GM12878 (cell line): ENCODE measurements around the gene UBE2L6. TPM values are rescaled to one million over a fixed set of nuclear protein-coding genes. Genes with fewer than 3 reads are reported as not detected.

Experiments used
- polyA plus RNA-seq, 11 experiments: library from polyadenylated mRNA; depleted of rRNA in 4 of 11; unstranded in 6 of 11; stranded (reverse) in 5 of 11; fragments of >200 nt; fragmentation: Nextera tagmentation in 4 of 11; fragmentation: Illumina TruSeq in 1 of 11; extraction: Ambion mirVana in 4 of 11; extraction: Trizol in 1 of 11; gene quantifications; 1 replicate in 1 of 11; 2 replicates in 10 of 11; pipeline versions ENCODE4 v1.2.1 to v1.2.3, GENCODE V29; 2011 to 2016; ENCODE audit warnings: inconsistent platforms in 2 of 11, missing spikeins in 2 of 11, low read depth in 1 of 11
- small RNA-seq: library from RNA; depleted of rRNA; stranded (forward); fragments of <200 nt; gene quantifications from one replicate; pipeline ENCODE3, GENCODE V24; 2014
- total RNA-seq, 4 experiments: library from RNA; depleted of rRNA in 3 of 4; stranded (reverse); fragments of >200 nt in 3 of 4; fragmentation: Illumina TruSeq in 1 of 4; extraction: Trizol in 1 of 4; gene quantifications; 2 replicates each; pipeline versions ENCODE4 v1.2.1 to v1.2.3, GENCODE V29; 2013 to 2021

UBE2L6 gene
- total and polyA plus RNA-seq, 10 of the 15 experiments (the other 5 are each of a cell fraction or from before 2014, with no cell fraction given), result 114 to 295 (median 173) TPM

Small RNA genes within 50 kb of the gene (small RNA-seq; reads per million reads assigned to genes)
- not detected for gene RN7SL605P

Other genes with a start within 250 kb of the UBE2L6 start
Only the 7 nearest of the 19 such genes appear.
- gene SLC43A1, start 52.0 kb downstream of the UBE2L6 start, total RNA-seq (2014; rRNA removed), result 16.9 and 20.3 TPM in 2 replicates
- gene SLC43A1, start 52.0 kb downstream of the UBE2L6 start, total RNA-seq (2014; rRNA removed; fragmentation: Illumina TruSeq; extraction: Trizol), result 7.4 and 8.1 TPM in 2 replicates
- gene SLC43A1, start 52.0 kb downstream of the UBE2L6 start, total RNA-seq (2021), result 16.1 and 16.4 TPM in 2 replicates
- 8.4 and 17.8 TPM in 2 replicates for gene SLC43A1, start 52.0 kb downstream of the UBE2L6 start, polyA plus RNA-seq (2011; rRNA removed)
- gene SLC43A1, start 52.0 kb downstream of the UBE2L6 start, polyA plus RNA-seq (2014; fragmentation: Illumina TruSeq; extraction: Trizol), result 9.8 and 11.9 TPM in 2 replicates
- gene SLC43A1, start 52.0 kb downstream of the UBE2L6 start, polyA plus RNA-seq (2014; fragmentation: Nextera tagmentation; extraction: Ambion mirVana), result 1 to 10 TPM; 1.0 to 2.4 TPM
- gene SLC43A1, start 52.0 kb downstream of the UBE2L6 start, polyA plus RNA-seq (2014; rRNA removed), result 15.6 TPM in 2 replicates
- 10 to 100 TPM; 12.0 to 13.3 TPM for gene SLC43A1, start 52.0 kb downstream of the UBE2L6 start, polyA plus RNA-seq (2016; fragmentation: Nextera tagmentation; extraction: Ambion mirVana)
- gene TIMM10, start 36.9 kb downstream of the UBE2L6 start, total RNA-seq (2014; rRNA removed), result 178 and 187 TPM in 2 replicates
- gene TIMM10, start 36.9 kb downstream of the UBE2L6 start, total RNA-seq (2014; rRNA removed; fragmentation: Illumina TruSeq; extraction: Trizol), result 139 and 148 TPM in 2 replicates
- gene TIMM10, start 36.9 kb downstream of the UBE2L6 start, total RNA-seq (2021), result 192 and 195 TPM in 2 replicates
- 161 and 208 TPM in 2 replicates for gene TIMM10, start 36.9 kb downstream of the UBE2L6 start, polyA plus RNA-seq (2011; rRNA removed)
- 181 and 204 TPM in 2 replicates for gene TIMM10, start 36.9 kb downstream of the UBE2L6 start, polyA plus RNA-seq (2014; fragmentation: Illumina TruSeq; extraction: Trizol)
- 100 to 1,000 TPM; 770 to 898 TPM for gene TIMM10, start 36.9 kb downstream of the UBE2L6 start, polyA plus RNA-seq (2014; fragmentation: Nextera tagmentation; extraction: Ambion mirVana)
- gene TIMM10, start 36.9 kb downstream of the UBE2L6 start, polyA plus RNA-seq (2014; rRNA removed), result 204 and 247 TPM in 2 replicates
- 100 to 1,000 TPM; 272 to 362 TPM for gene TIMM10, start 36.9 kb downstream of the UBE2L6 start, polyA plus RNA-seq (2016; fragmentation: Nextera tagmentation; extraction: Ambion mirVana)
- not detected in 2 replicates for gene SMTNL1, start 30.1 kb downstream of the UBE2L6 start, total RNA-seq (2014; rRNA removed)
- not detected in 2 replicates for gene SMTNL1, start 30.1 kb downstream of the UBE2L6 start, total RNA-seq (2014; rRNA removed; fragmentation: Illumina TruSeq; extraction: Trizol)
- not detected in 2 replicates for gene SMTNL1, start 30.1 kb downstream of the UBE2L6 start, total RNA-seq (2021)
- not detected in 2 replicates for gene SMTNL1, start 30.1 kb downstream of the UBE2L6 start, polyA plus RNA-seq (2011; rRNA removed)
- not detected in 2 replicates for gene SMTNL1, start 30.1 kb downstream of the UBE2L6 start, polyA plus RNA-seq (2014; fragmentation: Illumina TruSeq; extraction: Trizol)
- gene SMTNL1, start 30.1 kb downstream of the UBE2L6 start, polyA plus RNA-seq (2014; fragmentation: Nextera tagmentation; extraction: Ambion mirVana), result under 1 TPM in 1 of 2 experiments, not detected in 1; 0.06 TPM
- not detected in 2 replicates for gene SMTNL1, start 30.1 kb downstream of the UBE2L6 start, polyA plus RNA-seq (2014; rRNA removed)
- gene SMTNL1, start 30.1 kb downstream of the UBE2L6 start, polyA plus RNA-seq (2016; fragmentation: Nextera tagmentation; extraction: Ambion mirVana), result under 1 TPM; 0.10 to 0.17 TPM
- not detected in 2 replicates for gene SERPING1, start 30.0 kb upstream of the UBE2L6 start, total RNA-seq (2014; rRNA removed)
- not detected in 2 replicates for gene SERPING1, start 30.0 kb upstream of the UBE2L6 start, total RNA-seq (2014; rRNA removed; fragmentation: Illumina TruSeq; extraction: Trizol)
- gene SERPING1, start 30.0 kb upstream of the UBE2L6 start, total RNA-seq (2021), result 1.3 and 1.4 TPM in 2 replicates
- gene SERPING1, start 30.0 kb upstream of the UBE2L6 start, polyA plus RNA-seq (2011; rRNA removed), result not detected in 2 replicates
- gene SERPING1, start 30.0 kb upstream of the UBE2L6 start, polyA plus RNA-seq (2014; fragmentation: Illumina TruSeq; extraction: Trizol), result not detected in 2 replicates
- not detected for gene SERPING1, start 30.0 kb upstream of the UBE2L6 start, polyA plus RNA-seq (2014; fragmentation: Nextera tagmentation; extraction: Ambion mirVana)
- not detected in 2 replicates for gene SERPING1, start 30.0 kb upstream of the UBE2L6 start, polyA plus RNA-seq (2014; rRNA removed)
- under 1 TPM in 1 of 2 experiments, not detected in 1; 0.24 TPM for gene SERPING1, start 30.0 kb upstream of the UBE2L6 start, polyA plus RNA-seq (2016; fragmentation: Nextera tagmentation; extraction: Ambion mirVana)
- gene YPEL4, start 82.2 kb upstream of the UBE2L6 start, total RNA-seq (2014; rRNA removed), result 0.05 TPM in 1 of 2 replicates, not detected in the other
- 0.09 TPM in 1 of 2 replicates, not detected in the other for gene YPEL4, start 82.2 kb upstream of the UBE2L6 start, total RNA-seq (2014; rRNA removed; fragmentation: Illumina TruSeq; extraction: Trizol)
- gene YPEL4, start 82.2 kb upstream of the UBE2L6 start, total RNA-seq (2021), result 0.13 TPM in 1 of 2 replicates, not detected in the other
- gene YPEL4, start 82.2 kb upstream of the UBE2L6 start, polyA plus RNA-seq (2011; rRNA removed), result 0.26 and 0.39 TPM in 2 replicates
- not detected in 2 replicates for gene YPEL4, start 82.2 kb upstream of the UBE2L6 start, polyA plus RNA-seq (2014; fragmentation: Illumina TruSeq; extraction: Trizol)
- not detected for gene YPEL4, start 82.2 kb upstream of the UBE2L6 start, polyA plus RNA-seq (2014; fragmentation: Nextera tagmentation; extraction: Ambion mirVana)
- gene YPEL4, start 82.2 kb upstream of the UBE2L6 start, polyA plus RNA-seq (2014; rRNA removed), result 0.50 TPM in 1 of 2 replicates, not detected in the other
- gene YPEL4, start 82.2 kb upstream of the UBE2L6 start, polyA plus RNA-seq (2016; fragmentation: Nextera tagmentation; extraction: Ambion mirVana), result under 1 TPM; 0.07 to 0.10 TPM
- gene CLP1, start 90.1 kb upstream of the UBE2L6 start, total RNA-seq (2014; rRNA removed), result 21.3 and 22.0 TPM in 2 replicates
- gene CLP1, start 90.1 kb upstream of the UBE2L6 start, total RNA-seq (2014; rRNA removed; fragmentation: Illumina TruSeq; extraction: Trizol), result 23.9 and 24.0 TPM in 2 replicates
- 19.9 and 20.0 TPM in 2 replicates for gene CLP1, start 90.1 kb upstream of the UBE2L6 start, total RNA-seq (2021)
- gene CLP1, start 90.1 kb upstream of the UBE2L6 start, polyA plus RNA-seq (2011; rRNA removed), result 29.1 and 31.7 TPM in 2 replicates
- gene CLP1, start 90.1 kb upstream of the UBE2L6 start, polyA plus RNA-seq (2014; fragmentation: Illumina TruSeq; extraction: Trizol), result 23.9 and 30.0 TPM in 2 replicates
- 10 to 100 TPM; 33.6 to 45.7 TPM for gene CLP1, start 90.1 kb upstream of the UBE2L6 start, polyA plus RNA-seq (2014; fragmentation: Nextera tagmentation; extraction: Ambion mirVana)
- 20.7 and 21.2 TPM in 2 replicates for gene CLP1, start 90.1 kb upstream of the UBE2L6 start, polyA plus RNA-seq (2014; rRNA removed)
- gene CLP1, start 90.1 kb upstream of the UBE2L6 start, polyA plus RNA-seq (2016; fragmentation: Nextera tagmentation; extraction: Ambion mirVana), result 10 to 100 TPM; 31.6 to 36.3 TPM
- 29.1 and 34.1 TPM in 2 replicates for gene ZDHHC5, start 100.4 kb upstream of the UBE2L6 start, total RNA-seq (2014; rRNA removed)
- gene ZDHHC5, start 100.4 kb upstream of the UBE2L6 start, total RNA-seq (2014; rRNA removed; fragmentation: Illumina TruSeq; extraction: Trizol), result 34.3 and 36.8 TPM in 2 replicates
- 59.9 and 61.3 TPM in 2 replicates for gene ZDHHC5, start 100.4 kb upstream of the UBE2L6 start, total RNA-seq (2021)
- gene ZDHHC5, start 100.4 kb upstream of the UBE2L6 start, polyA plus RNA-seq (2011; rRNA removed), result 33.9 and 46.7 TPM in 2 replicates
- 49.8 and 57.4 TPM in 2 replicates for gene ZDHHC5, start 100.4 kb upstream of the UBE2L6 start, polyA plus RNA-seq (2014; fragmentation: Illumina TruSeq; extraction: Trizol)
- 1 to 10 TPM; 3.9 to 7.3 TPM for gene ZDHHC5, start 100.4 kb upstream of the UBE2L6 start, polyA plus RNA-seq (2014; fragmentation: Nextera tagmentation; extraction: Ambion mirVana)
- gene ZDHHC5, start 100.4 kb upstream of the UBE2L6 start, polyA plus RNA-seq (2014; rRNA removed), result 48.5 and 54.4 TPM in 2 replicates
- gene ZDHHC5, start 100.4 kb upstream of the UBE2L6 start, polyA plus RNA-seq (2016; fragmentation: Nextera tagmentation; extraction: Ambion mirVana), result 10 to 100 TPM; 36.6 to 38.4 TPM